Karpas-422 (cell line): ENCODE data around the gene OPRM1. TPM values are rescaled to one million over a fixed set of nuclear protein-coding genes. Genes with fewer than 3 reads are reported as not detected.
"Not testable (repeated sequence)": the region's sequence is repeated elsewhere in the genome, so short reads cannot be mapped to it uniquely, and the experiment has no call there.

Experiments used
- DNase-seq: peaks from one replicate; pipeline ENCODE4 v3.0.0-alpha.2; 2015
- H2AFZ ChIP-seq: fragments of 200-600 bp; sonication (generic); 2 replicates; pipeline ENCODE4 v1.6.1; 2014; ENCODE audit warnings: antibody characterized with exemption, low read length, mixed read lengths
- H3K27ac ChIP-seq: fragments of 200-600 bp; sonication (generic); 2 replicates; pipeline ENCODE4 v1.5.1; 2014; ENCODE audit warnings: mild to moderate bottlenecking, low read length, moderate library complexity
- H3K27me3 ChIP-seq: fragments of 200-600 bp; sonication (generic); 2 replicates; pipeline ENCODE4 v1.6.1; 2014; ENCODE audit warnings: low read length, mixed read lengths
- H3K36me3 ChIP-seq: fragments of 200-600 bp; sonication (generic); 2 replicates; pipeline ENCODE4 v1.6.1; 2014; ENCODE audit warnings: low read length, mixed read lengths; ENCODE audit not compliant: insufficient read depth
- H3K4me1 ChIP-seq: fragments of 200-600 bp; sonication (generic); 2 replicates; pipeline ENCODE4 v1.6.1; 2014; ENCODE audit warnings: mild to moderate bottlenecking, low read length, mixed read lengths
- H3K4me2 ChIP-seq: fragments of 200-600 bp; sonication (generic); 2 replicates; pipeline ENCODE4 v1.6.1; 2014; ENCODE audit warnings: low read length, low read depth, mild to moderate bottlenecking; ENCODE audit not compliant: poor library complexity, severe bottlenecking
- H3K4me3 ChIP-seq: fragments of 200-600 bp; sonication (generic); 2 replicates; pipeline ENCODE4 v1.5.1; 2014; ENCODE audit warnings: mild to moderate bottlenecking, antibody characterized with exemption, low read length, mixed read lengths
- H3K79me2 ChIP-seq: fragments of 200-600 bp; sonication (generic); 2 replicates; pipeline ENCODE4 v1.6.1; 2014; ENCODE audit warnings: mild to moderate bottlenecking, low read length, mixed read lengths
- H3K9ac ChIP-seq: fragments of 200-600 bp; sonication (generic); 2 replicates; pipeline ENCODE4 v1.6.0; 2014; ENCODE audit warnings: low read length
- H3K9me2 ChIP-seq: fragments of 200-600 bp; sonication (generic), shearing (Covaris generic); replicated peaks from 2 replicates; pipeline ENCODE4 v1.6.0; 2014; ENCODE audit warnings: mild to moderate bottlenecking, low read length, moderate library complexity; ENCODE audit not compliant: insufficient read depth
- H3K9me3 ChIP-seq: fragments of 300-700, 200-600 bp; sonication (generic); 2 replicates; pipeline ENCODE4 v1.6.1; 2014; ENCODE audit warnings: low read length, mixed read lengths
- H4K20me1 ChIP-seq: fragments of 200-600 bp; sonication (generic); 2 replicates; pipeline ENCODE4 v1.6.1; 2014; ENCODE audit warnings: mild to moderate bottlenecking, antibody characterized with exemption, low read length, low read depth; ENCODE audit not compliant: insufficient read depth
- total RNA-seq: library from RNA; depleted of rRNA; stranded (reverse); fragments of >200 nt; shearing (Covaris generic); gene quantifications from 2 replicates; pipeline ENCODE4 v1.2.3, GENCODE V29; 2014; ENCODE audit warnings: low replicate concordance

Gene OPRM1
- total RNA-seq, 1 experiment from 2014 or later = not detected

- H3K9me2 ChIP-seq = no peaks in the 10 kb centered on the region
- no peak for DNase-seq
- H3K4me1 ChIP-seq = no peaks in the 10 kb centered on the region
- H2AFZ ChIP-seq = no peak overlapping the region
- no peaks in the 10 kb centered on the region for H3K36me3 ChIP-seq
- H3K9me3 ChIP-seq = no peaks in the 10 kb centered on the region
- H4K20me1 ChIP-seq = no peaks in the 10 kb centered on the region
- H3K79me2 ChIP-seq = no peaks in the 10 kb centered on the region
- H3K4me2 ChIP-seq = no peak overlapping the region
- H3K4me3 ChIP-seq = no peak overlapping the region
- H3K27me3 ChIP-seq = no peaks in the 10 kb centered on the region
- H3K9ac ChIP-seq = no peak overlapping the region
- no peak overlapping the region for H3K27ac ChIP-seq
Measured at GRCh38 chr6:154159126-154159525, 120.1 kb downstream of the OPRM1 start.

- Histone ChIP-seq H3K4me3 (no peak overlapping the region), H3K9me2 (no peaks in the 10 kb centered on the region), H3K79me2 (no peaks in the 10 kb centered on the region), H3K36me3 (no peaks in the 10 kb centered on the region), H2AFZ (no peak overlapping the region), H3K9ac (no peak overlapping the region), H3K4me2 (no peak overlapping the region), H3K27ac (no peak overlapping the region), H3K4me1 (no peaks in the 10 kb centered on the region), H4K20me1 (no peaks in the 10 kb centered on the region), H3K9me3 (no peaks in the 10 kb centered on the region), H3K27me3 (no peaks in the 10 kb centered on the region)
- DNase-seq = no peak
Measured at GRCh38 chr6:154161689-154162088, 122.6 kb downstream of the OPRM1 start.

- no peak overlapping the region for H3K27ac ChIP-seq
- no peaks in the 10 kb centered on the region for H3K9me3 ChIP-seq
- H3K27me3 ChIP-seq = no peaks in the 10 kb centered on the region
- no peak overlapping the region for H3K9ac ChIP-seq
- H3K36me3 ChIP-seq = no peaks in the 10 kb centered on the region
- no peak for DNase-seq
- H3K4me3 ChIP-seq = no peak overlapping the region
- H3K9me2 ChIP-seq = no peaks in the 10 kb centered on the region
- no peak overlapping the region for H3K4me2 ChIP-seq
- H2AFZ ChIP-seq = no peak overlapping the region
- no peaks in the 10 kb centered on the region for H4K20me1 ChIP-seq
- no peaks in the 10 kb centered on the region for H3K4me1 ChIP-seq
- no peaks in the 10 kb centered on the region for H3K79me2 ChIP-seq
Measured at GRCh38 chr6:154164397-154164796, 125.4 kb downstream of the OPRM1 start.

- DNase-seq = no peak
- Histone ChIP-seq H3K27me3 (no peaks in the 10 kb centered on the region), H3K4me3 (no peak overlapping the region), H2AFZ (no peak overlapping the region), H3K4me2 (no peak overlapping the region), H3K9me2 (no peaks in the 10 kb centered on the region), H3K36me3 (no peaks in the 10 kb centered on the region), H3K9me3 (no peaks in the 10 kb centered on the region), H3K4me1 (no peaks in the 10 kb centered on the region), H3K79me2 (no peaks in the 10 kb centered on the region), H3K27ac (no peak overlapping the region), H3K9ac (no peak overlapping the region), H4K20me1 (no peaks in the 10 kb centered on the region)
Measured at GRCh38 chr6:154165478-154165877, 126.4 kb downstream of the OPRM1 start.

- Histone ChIP-seq H3K9me2 (no peaks in the 10 kb centered on the region), H2AFZ (no peak overlapping the region), H3K4me2 (no peak overlapping the region), H3K27ac (no peak overlapping the region), H3K27me3 (no peaks in the 10 kb centered on the region), H3K36me3 (no peaks in the 10 kb centered on the region), H3K79me2 (no peaks in the 10 kb centered on the region), H3K4me1 (no peaks in the 10 kb centered on the region), H3K9me3 (no peaks in the 10 kb centered on the region), H3K9ac (no peak overlapping the region), H3K4me3 (no peak overlapping the region), H4K20me1 (no peaks in the 10 kb centered on the region)
- peak; percentile 54 for DNase-seq
Measured at GRCh38 chr6:154166140-154166539, 127.1 kb downstream of the OPRM1 start.

GRCh38 chr6:154167126-154167525, 128.1 kb downstream of the OPRM1 start:
- Histone ChIP-seq H3K79me2 (no peaks in the 10 kb centered on the region), H3K9ac (no peak overlapping the region), H3K36me3 (no peaks in the 10 kb centered on the region), H3K4me2 (no peak overlapping the region), H4K20me1 (no peaks in the 10 kb centered on the region), H3K27me3 (no peaks in the 10 kb centered on the region), H3K9me2 (no peaks in the 10 kb centered on the region), H3K27ac (no peak overlapping the region), H3K4me3 (no peak overlapping the region), H3K4me1 (no peaks in the 10 kb centered on the region), H3K9me3 (no peaks in the 10 kb centered on the region), H2AFZ (no peak overlapping the region)
- DNase-seq = no peak

GRCh38 chr6:154169193-154169847, 130.3 kb downstream of the OPRM1 start:
- H3K4me1 ChIP-seq = no peaks in the 10 kb centered on the region
- no peaks in the 10 kb centered on the region for H3K79me2 ChIP-seq
- H3K4me3 ChIP-seq = no peak overlapping the region
- H3K27me3 ChIP-seq = no peaks in the 10 kb centered on the region
- H2AFZ ChIP-seq = no peak overlapping the region
- no peak overlapping the region for H3K27ac ChIP-seq
- H3K9me2 ChIP-seq = no peaks in the 10 kb centered on the region
- no peak overlapping the region for H3K9ac ChIP-seq
- no peaks in the 10 kb centered on the region for H3K36me3 ChIP-seq
- no peaks in the 10 kb centered on the region for H3K9me3 ChIP-seq
- no peak overlapping the region for H3K4me2 ChIP-seq
- H4K20me1 ChIP-seq = no peaks in the 10 kb centered on the region
- DNase-seq = no peak

GRCh38 chr6:154170106-154170505, 131.1 kb downstream of the OPRM1 start:
- Histone ChIP-seq H3K9me2 (no peaks in the 10 kb centered on the region), H3K27ac (no peak overlapping the region), H3K4me2 (no peak overlapping the region), H3K9ac (no peak overlapping the region), H3K9me3 (no peaks in the 10 kb centered on the region), H3K36me3 (no peaks in the 10 kb centered on the region), H3K4me1 (no peaks in the 10 kb centered on the region), H3K4me3 (no peak overlapping the region), H3K79me2 (no peaks in the 10 kb centered on the region), H4K20me1 (no peaks in the 10 kb centered on the region), H3K27me3 (no peaks in the 10 kb centered on the region), H2AFZ (no peak overlapping the region)
- DNase-seq = no peak

- H3K9ac ChIP-seq, H3K27me3 ChIP-seq, H4K20me1 ChIP-seq, H2AFZ ChIP-seq, H3K27ac ChIP-seq, H3K4me1 ChIP-seq, DNase-seq, H3K9me3 ChIP-seq, H3K36me3 ChIP-seq, H3K9me2 ChIP-seq, H3K4me2 ChIP-seq, H3K79me2 ChIP-seq, H3K4me3 ChIP-seq: not testable (repeated sequence)
Measured at GRCh38 chr6:154172393-154172792, 133.4 kb downstream of the OPRM1 start.
